Measurements from ENCODE around the gene TMEM192. TPM values are rescaled to one million over a fixed set of nuclear protein-coding genes. Genes with fewer than 3 reads are reported as not detected.
"Not testable (repeated sequence)": the region's sequence is repeated elsewhere in the genome, so short reads cannot be mapped to it uniquely, and the experiment has no call there.

The TMEM192 gene
- 10.6 TPM for total RNA-seq
- long read RNA-seq, full-length matches to known transcripts: 8 of 17 reads
- long read RNA-seq, partial matches to known transcripts: 6 of 17 reads
- long read RNA-seq, other reads (novel, unspliced or antisense): 3 of 17 reads

DNA sequence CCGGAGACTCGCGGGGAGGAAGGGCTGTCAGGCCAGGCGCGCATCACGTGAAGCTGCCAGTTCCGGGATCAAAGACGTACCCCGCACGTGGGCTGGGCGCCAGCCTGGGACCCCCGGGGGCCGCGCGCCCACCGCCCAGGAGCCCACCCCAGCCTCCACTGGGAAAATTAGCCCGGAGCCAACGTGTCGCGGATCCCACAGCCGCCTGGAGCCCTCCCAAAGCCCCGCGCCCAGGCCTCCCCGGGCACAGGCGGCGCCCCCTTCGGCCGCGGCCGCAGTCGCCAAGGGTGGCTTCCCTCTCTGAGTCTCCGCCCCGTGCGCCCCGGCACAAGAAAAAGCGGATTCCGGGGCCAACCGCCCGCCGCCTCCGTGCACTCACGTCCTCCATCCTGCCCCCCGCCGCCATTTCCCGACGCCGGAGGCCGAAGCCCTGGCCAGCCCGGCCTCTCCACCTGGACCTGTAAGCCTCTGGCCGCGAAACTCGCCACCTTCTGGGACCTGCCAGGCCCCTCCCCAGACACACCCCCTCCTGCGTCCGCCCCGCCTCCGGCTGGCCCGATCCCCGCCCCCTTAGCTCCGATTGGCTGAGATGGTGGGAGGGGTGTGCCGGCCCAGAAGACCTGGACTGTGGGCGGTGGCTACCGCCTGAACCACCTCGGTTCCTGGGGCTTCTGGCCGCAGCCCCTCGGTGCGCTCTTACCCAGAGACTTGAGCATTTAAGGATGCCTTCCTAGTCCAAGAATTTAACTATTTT lies at the start of gene TMEM192:
TSS of gene TMEM192 (minus strand) at position 493 of the 754 bp plus-strand sequence. CDS start at position 406, 87 bp downstream.
- peak; percentile 98 for DNase-seq (ENCODE audit: low spot score)
- intact Hi-C loops (cut with DNase I): loop anchor here (5.0 kb wide), 2 partner anchors 95 to 215 kb away; partner anchors contain the start of genes KLHL2 and MSMO1

DNA sequence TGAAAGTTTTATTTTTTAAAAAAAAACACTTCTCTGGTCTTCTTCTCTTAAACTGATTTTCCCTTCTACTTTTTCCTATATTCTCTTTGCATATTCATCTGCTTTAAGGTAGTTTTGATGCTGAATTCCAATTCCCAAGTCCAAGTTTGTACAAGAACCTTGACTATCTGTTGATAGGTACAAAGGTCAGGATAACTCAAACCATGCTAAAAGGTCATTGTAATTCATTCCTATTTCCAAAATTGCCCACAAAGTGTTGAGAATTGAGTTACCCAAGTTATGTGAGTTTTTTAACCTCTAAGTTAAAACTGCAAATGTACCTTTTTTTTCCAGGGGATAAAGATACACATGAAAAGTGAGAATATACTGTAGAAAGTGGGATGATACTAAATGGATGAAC lies 46.1 kb upstream of the TMEM192 start:
- intact Hi-C loops (cut with DNase I): no loop called here
- DNase-seq (ENCODE audit: low spot score): no peak

DNA sequence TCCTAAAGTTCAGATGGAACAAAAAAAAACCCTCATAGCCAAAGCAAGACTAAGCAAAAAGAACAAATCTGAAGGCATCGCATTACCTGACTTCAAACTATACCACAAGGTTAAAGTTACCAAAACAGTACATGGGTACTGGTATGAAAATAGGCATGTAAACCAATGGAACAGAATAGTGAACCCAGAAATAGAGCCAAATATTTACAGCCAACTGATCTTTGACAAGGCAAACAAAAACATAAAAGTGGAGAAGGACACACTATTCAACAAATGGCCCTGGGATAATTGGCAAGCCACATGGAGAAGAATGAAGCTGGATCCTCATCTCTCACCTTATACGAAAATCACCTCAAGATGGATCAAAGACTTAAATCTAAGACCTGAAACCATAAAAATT lies 44.2 kb upstream of the TMEM192 start:
- intact Hi-C loops (cut with DNase I): no loop called here
- no peak for DNase-seq (ENCODE audit: low spot score)

DNA sequence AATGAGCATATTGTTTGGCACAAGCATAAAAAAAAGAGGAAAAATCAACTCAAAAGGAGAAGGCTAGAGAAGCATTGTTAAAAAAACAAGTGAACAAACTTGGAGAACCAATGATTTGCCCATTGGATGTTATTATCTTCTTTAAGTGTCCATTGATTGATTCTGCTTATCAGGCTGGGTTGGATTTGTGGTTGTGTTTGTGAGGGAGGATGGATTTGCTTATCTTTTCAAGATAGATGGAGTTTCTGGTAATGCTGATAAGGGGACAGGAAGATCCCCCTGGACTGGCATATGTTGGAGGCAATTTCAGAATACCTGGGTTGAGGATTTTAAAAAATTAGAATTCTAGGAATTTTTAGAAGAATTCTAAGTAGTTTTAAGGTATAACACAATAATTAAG lies 41.8 kb upstream of the TMEM192 start:
- intact Hi-C loops (cut with DNase I): no loop called here
- DNase-seq (ENCODE audit: low spot score): no peak

DNA sequence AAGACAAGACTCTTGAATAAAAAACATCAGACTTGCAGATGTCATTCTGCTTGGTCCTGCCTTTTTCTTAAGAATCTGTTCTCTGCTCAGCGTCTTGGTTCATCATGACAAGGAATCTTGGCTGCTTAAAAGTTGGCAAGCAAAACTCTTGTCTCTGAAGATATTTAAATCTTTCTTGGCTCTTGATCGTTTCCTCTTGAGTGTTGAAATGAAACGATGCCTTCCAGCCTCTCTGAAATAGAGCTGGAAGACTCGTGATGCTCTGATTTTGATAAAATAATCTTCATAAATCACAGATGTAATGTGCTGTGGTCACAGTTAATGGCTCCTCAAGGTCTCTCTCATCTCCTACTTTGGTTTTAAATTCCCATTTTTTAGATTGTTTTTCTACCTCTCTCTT lies 39.9 kb upstream of the TMEM192 start:
- DNase-seq (ENCODE audit: low spot score): no peak
- intact Hi-C loops (cut with DNase I): no loop called here

DNA sequence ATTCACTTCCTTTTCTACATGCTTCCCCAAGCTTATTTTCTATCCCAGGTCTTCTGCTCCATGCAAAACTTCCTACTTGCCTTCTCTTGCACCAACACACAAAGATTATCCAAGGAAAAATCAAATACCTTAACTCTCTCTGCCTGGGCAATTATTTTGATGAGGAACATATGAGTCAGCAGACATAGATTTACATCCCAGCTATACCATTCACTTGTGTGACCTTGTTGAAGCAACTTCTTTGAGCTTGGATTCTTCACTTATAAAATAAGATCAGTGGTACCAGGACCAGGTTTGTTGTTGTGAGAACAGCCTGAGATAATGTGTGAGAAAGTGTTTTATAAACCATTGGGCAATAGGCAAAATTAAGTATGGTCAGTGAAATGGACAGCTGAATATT lies 39.1 kb upstream of the TMEM192 start:
- intact Hi-C loops (cut with DNase I): no loop called here
- DNase-seq (ENCODE audit: low spot score): no peak

DNA sequence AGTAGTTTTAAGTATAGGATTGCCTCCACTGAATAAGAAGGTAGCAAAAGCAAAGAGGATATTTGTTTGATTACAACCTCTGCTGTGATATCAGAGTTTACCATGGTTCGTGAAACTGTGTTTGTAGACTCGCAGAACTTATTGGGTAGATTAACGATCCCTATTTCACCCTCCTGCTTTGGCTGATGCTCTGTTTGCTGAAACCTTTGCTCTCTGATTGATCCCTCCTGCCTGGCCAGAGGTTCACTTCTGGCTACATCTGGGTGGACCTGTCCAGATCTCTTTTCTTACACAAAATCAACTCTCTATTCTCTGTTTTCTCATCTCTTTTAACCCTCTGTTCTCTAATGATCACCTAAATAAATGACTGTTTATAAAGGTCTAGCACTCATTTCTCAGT lies 37.9 kb upstream of the TMEM192 start:
- intact Hi-C loops (cut with DNase I): no loop called here

DNA sequence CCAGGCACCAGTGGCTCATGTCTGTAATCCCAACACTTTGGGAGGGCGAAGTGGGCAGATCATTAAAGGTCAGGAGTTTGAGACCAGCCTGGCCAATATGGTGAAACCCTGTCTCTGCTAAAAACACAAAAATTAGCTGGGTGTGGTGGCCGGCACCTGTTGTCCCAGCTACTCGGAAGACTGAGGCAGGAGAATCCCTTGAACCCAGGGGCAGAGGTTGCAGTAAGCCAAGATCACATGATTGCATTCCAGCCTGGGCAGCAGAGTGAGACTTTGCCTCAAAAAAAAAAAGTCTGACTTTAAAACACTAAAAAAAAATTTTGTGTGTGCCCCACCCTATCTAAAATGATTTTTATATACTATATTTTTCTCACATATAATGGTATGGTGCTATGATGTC lies 26.2 kb upstream of the TMEM192 start:
- DNase-seq (ENCODE audit: low spot score): no peak
- intact Hi-C loops (cut with DNase I): no loop called here

More for the DNA sequence above, 37.9 kb upstream of the TMEM192 start:
- DNase-seq (ENCODE audit: low spot score): no peak

DNA sequence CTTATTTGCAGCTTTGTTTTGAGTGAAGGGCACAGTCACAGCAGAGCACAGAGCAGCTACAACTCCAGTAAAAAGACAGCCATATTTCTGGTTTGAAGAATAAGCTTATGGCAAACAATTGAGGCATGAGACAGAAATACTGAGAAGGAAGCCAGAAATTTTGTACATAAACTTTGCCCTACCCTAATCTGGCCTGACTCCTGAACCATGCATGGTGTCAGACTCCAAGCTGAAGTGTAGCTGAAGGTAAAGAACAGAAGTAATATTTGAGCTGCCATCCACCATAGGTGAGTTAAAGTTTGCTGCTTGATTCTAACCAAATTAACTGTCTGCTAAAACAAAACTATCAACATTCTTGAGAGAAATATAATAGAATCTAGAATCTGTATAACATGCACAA lies 24.5 kb upstream of the TMEM192 start:
- no peak for DNase-seq (ENCODE audit: low spot score)
- intact Hi-C loops (cut with DNase I): no loop called here

DNA sequence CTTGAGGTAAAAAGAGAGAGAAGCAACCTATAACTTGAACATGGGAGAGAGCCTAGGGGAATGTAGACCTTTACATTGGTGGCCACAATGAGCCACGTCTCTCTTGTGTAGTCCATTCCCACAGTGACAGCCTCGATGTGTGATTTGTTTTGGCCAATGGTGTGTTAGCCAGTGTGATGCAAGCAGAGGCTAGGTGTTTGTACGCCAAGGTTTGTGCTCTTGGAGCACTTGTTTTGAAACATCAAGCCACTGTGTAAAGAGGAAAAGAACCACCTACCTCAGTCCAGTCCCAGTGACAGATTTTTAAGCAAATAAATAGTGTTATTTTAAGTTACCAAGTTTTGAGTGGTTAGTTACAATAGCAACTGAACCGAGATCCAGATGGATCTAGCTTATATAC lies 23.9 kb upstream of the TMEM192 start:
- intact Hi-C loops (cut with DNase I): no loop called here
- DNase-seq (ENCODE audit: low spot score): no peak

DNA sequence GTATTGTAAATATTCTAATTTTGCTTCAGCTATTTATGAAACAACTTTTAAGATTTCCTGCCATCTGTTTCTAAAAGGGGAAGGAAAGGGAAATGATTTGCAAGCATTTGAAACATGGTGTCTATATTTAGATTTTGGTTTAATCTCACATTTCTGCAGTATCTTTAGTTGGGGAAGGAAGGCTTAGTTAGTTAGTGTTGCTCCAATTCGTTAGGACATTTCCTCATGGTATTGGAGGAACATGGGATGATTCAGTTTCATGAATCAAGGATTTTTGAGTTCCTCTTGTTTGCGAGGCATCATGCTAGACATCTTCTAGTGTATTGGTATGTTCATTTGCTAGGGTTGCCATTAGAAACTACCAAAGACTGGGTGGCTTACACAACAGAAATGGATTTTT lies 20.5 kb upstream of the TMEM192 start:
- intact Hi-C loops (cut with DNase I): loop anchor here (5.0 kb wide), 2 partner anchors 194 to 214 kb away; partner anchors contain the start of gene MSMO1
- DNase-seq (ENCODE audit: low spot score): no peak

DNA sequence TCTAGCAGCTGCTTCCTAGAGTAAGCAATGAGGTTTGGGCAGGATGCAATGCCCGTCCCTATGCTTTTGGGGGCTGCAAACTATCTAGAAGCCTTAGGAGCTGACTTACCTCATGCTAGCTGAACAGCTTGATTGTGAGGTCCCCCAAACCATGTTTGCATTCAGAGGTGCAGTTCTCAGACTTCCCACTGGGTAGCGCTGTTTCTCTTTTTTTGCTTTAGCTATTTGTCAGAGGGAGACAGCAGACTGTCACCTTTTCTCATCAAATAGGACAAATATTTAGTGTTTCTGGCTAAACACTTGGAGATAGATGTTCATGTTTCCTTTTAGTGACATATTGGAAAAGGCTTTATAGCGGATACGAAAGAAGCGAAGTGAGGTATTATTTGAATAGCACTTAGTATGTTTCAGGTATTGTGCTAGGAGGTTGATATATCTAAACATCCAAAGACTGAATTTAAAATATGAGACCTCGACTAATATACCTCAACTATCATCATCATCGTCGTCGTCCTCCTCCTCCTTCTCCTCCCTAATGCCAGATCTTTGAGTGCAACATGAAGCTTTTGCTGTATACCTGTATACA lies 18.7 kb upstream of the TMEM192 start:
- intact Hi-C loops (cut with DNase I): loop anchor here (2.0 to 5.0 kb wide), 3 partner anchors 196 to 333 kb away; partner anchors contain the start of gene MSMO1
- no peak for DNase-seq (ENCODE audit: low spot score)

DNA sequence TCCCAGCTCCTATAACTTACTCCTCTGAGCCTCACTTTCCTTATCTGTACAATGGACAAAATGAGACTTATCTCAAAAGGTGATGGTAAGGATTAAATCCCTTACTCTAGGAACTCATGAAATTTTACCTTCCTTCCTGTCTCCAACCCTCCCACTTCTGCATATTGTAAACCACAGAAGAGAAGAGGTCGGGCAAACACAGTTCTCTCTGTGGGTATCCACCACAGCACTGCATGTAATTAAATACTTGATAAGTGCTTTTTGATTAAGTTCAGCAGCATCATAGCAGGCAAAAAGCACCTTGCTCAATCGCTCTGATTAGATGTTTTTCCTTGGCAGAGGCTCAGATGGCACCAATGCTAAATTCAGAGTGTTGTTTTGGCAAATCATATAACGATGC lies 17.3 kb upstream of the TMEM192 start:
- intact Hi-C loops (cut with DNase I): loop anchor here (2.0 to 5.0 kb wide), 3 partner anchors 197 to 335 kb away; partner anchors contain the start of gene MSMO1
- no peak for DNase-seq (ENCODE audit: low spot score)

DNA sequence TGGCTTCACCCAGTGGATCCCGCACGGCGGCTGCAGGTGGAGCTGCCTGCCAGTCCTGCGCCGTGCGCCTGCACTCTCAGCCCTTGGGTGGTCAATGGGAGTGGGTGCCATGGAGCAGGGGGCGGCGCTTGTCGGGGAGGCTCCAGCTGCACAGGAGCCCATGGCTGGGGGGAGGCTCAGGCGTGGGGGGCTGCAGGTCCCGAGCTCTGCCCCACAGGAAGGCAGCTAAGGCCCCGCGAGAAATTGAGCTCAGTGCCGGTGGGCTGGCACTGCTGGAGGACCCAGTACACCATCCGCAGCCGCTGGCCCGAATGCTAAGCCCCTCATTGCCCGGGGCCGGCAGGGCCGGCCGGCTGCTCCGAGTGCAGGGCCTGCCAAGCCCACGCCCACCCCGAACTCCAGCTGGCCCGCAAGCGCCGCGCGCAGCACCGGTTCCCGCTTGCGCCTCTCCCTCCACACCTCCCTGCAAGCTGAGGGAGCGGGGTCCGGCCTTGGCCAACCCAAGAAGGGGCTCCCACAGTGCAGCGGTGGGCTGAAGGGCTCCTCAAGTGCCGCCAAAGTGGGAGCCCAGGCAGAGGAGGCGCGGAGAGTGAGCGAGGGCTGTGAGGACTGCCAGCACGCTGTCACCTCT lies 13.3 kb upstream of the TMEM192 start:
- intact Hi-C loops (cut with DNase I); DNase-seq (ENCODE audit: low spot score): not testable (repeated sequence)

DNA sequence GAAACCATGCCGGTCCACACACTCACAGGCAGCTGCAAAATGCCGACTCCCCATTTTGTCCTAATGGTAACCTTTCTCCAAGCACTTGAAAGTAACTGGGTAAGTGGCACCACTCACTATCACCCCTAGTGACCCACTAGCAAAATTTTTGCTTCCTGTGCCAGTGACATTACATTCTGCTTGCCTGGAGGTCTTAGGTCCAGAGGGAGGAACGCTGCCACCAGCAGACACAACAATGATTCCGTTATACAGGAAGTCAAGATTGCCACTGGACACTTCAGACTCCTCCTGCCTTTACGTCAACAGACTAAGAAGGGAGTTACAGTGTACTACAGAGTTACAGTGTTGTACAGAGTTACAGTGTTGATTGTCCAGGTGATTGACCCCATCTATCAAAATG lies 11.8 kb upstream of the TMEM192 start:
- intact Hi-C loops (cut with DNase I): no loop called here

DNA sequence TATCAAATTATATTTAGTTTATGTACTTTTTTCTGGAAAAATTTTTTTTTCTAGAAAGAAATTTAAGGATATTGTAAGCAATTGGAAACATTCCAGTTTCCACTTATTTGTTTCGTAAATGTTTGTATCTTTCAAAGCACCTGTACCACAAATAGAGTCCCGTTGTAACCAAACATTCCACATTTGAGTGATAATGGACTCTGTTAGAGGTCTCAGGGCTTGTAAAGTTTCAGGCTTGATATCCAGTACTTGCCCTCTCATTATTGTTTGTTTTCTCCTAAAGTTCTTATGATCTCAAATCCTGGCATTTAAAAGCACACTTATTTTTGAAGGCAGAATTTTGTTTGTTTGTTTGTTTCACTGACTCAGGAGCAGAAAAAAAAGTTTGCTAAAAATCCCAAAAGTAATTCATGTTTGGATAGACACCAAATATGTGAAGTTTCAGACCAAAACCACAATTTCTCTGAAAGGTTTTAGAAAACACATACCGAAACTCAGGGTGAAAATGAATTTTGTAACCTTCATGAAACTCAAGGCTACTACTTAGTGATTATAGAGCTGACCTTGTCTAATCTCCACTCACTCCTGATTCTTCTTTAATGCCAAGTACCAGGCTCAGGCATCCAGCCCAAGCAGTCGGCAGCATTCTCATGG lies 5.7 kb upstream of the TMEM192 start:
- intact Hi-C loops (cut with DNase I): no loop called here

More for the DNA sequence above, 11.8 kb upstream of the TMEM192 start:
- no peak for DNase-seq (ENCODE audit: low spot score)

DNA sequence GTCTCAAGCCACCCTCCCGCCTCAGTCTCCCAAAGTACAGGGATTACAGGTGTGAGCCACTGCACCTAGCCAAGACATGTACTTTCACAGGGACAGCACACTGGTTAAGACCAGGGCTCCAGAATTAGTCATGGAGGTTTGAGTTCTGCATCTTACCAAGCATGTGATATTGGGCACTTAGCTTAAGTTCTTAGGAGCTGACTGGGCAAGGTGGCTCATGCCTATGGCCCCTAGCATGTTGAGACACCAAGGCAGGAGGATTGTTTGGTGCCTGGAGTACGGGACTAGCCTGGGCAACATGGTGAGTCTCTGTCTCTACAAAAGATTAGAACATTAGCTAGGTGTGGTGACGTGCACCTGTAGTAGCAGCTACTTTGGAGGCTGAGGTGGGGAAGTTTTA lies 2.6 kb upstream of the TMEM192 start:
- intact Hi-C loops (cut with DNase I): no loop called here
- DNase-seq (ENCODE audit: low spot score): no peak

More for the DNA sequence above, 5.7 kb upstream of the TMEM192 start:
- no peak for DNase-seq (ENCODE audit: low spot score)

DNA sequence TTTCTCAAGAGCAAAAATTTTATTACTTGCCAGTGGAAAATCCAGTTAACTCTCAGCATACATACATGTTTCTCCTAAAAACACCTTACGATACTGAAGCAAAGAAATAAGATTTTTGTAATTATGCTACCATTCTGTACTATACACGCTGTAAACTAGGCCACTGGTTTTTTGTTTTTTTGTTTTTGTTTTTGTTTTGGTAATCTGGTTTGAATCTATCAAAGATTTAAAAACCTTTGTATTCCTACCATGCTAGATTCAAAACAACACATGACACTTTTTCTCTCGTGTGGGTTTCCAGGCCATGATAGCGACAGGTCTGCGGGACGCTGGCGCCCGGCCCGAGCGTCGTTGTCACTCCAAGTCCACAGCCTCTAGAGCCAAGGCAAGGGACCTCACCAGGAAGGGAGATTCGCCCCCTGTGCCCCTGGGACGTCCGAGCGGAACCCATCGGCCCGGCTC lies 723 bp downstream of the TMEM192 start:
- no peak for DNase-seq (ENCODE audit: low spot score)
- intact Hi-C loops (cut with DNase I): loop anchor here (5.0 kb wide), 2 partner anchors 95 to 215 kb away; partner anchors contain the start of genes KLHL2 and MSMO1

DNA sequence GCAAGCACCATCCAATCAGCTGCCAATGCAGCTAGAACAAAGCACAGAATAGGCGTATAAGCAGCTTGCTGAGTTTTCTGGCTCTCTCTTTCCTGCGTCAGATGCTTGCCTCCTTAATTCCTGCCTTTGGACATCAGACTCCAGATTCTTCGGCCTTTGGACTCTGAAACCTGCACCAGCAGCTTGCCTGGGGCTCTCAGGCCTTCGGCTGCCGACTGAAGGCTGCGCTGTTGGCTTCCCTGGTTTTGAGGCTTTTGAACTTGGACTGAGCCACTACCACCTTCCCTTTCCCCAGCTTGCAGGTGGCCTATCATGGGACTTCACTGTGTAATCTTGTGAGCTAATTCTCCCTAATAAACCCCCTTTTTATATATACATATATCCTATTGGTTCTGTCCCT lies 6.1 kb downstream of the TMEM192 start:
- intact Hi-C loops (cut with DNase I): no loop called here
- DNase-seq (ENCODE audit: low spot score): no peak

DNA sequence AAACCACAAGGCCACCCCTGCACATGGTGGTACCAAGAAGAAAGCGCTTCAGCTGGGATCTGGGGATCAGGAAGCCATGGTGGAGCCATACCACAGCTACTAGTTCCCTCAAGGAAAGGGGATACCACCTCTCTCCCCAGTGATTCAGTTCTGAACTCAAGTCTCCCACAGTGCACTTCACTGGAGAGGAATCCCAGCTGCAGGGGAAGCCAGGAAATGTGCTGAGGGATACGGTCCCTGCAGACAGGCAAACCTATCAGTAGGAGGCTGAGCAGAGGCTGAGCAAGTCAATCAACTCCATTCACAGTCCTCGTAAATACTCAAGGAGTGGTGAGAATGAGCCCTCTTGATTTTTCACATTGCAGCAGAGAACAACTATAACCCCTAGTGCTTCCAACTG lies 11.0 kb downstream of the TMEM192 start:
- no peak for DNase-seq (ENCODE audit: low spot score)

More for the DNA sequence above, 11.0 kb downstream of the TMEM192 start:
- intact Hi-C loops (cut with DNase I): no loop called here
